Activated naive CD8-positive, alpha-beta T cell (primary cell): Measurements from ENCODE around the gene LEMD1.

ENCODE experiments used
- H3K27ac Mint-ChIP-seq: one replicate; pipeline ENCODE4 v1.8.0; 2021; ENCODE audit warnings: mixed read lengths
- H3K27me3 Mint-ChIP-seq: one replicate; pipeline ENCODE4 v1.8.0; 2021; ENCODE audit warnings: mixed read lengths
- H3K36me3 Mint-ChIP-seq: one replicate; pipeline ENCODE4 v1.8.0; 2021; ENCODE audit warnings: mixed read lengths
- H3K4me1 Mint-ChIP-seq: one replicate; pipeline ENCODE4 v1.8.0; 2021; ENCODE audit warnings: low read depth, mixed read lengths
- H3K4me3 Mint-ChIP-seq: one replicate; pipeline ENCODE4 v1.8.0; 2021; ENCODE audit warnings: mild to moderate bottlenecking, mixed read lengths
- H3K9me3 Mint-ChIP-seq: one replicate; pipeline ENCODE4 v1.8.0; 2021; ENCODE audit warnings: low read depth, mixed read lengths

Gene LEMD1

DNA sequence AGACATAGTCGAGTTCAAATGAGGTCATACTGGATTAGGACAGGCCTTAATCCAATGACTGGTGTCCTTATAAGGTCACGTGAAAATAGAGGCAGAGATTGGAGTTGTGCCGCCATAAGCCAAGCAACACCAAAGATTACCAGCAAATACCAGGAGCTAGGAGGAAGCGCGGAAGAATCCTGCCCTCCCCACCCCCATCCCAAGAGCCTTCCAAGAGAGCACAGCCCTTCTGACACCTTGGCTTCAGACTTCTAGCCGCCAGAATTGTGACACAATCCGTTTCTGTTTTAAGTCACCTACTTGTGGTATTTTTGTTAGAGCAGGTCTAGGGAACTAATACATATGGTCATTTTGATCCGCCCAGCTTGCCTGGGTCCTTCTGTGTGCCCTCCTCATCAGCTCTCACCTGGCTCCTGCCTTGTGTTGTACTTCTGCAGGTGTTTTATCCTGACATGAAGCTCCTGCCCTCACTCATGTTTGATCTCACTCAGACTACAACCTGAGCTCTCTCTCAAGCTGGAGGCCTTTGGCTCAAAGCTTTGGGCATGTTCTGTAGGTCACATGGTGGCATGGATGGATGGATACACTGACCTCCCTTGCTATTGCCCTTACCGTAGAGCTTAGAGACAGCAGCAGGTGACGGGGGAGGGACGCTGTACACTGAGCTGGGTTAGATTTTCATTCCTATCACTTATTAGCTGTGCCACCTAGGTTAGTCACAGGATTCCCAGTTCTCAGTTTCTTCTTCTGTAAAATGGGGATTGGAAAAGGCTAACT lies 89.7 kb downstream of the LEMD1 start:
- Mint-ChIP-seq H3K4me3 (no peak overlapping the region), H3K27ac (no peak overlapping the region), H3K4me1 (no peaks in the 10 kb centered on the region), H3K27me3 (no peaks in the 10 kb centered on the region), H3K36me3 (no peaks in the 10 kb centered on the region), H3K9me3 (no peaks in the 10 kb centered on the region)
